HepG2 (cell line): ENCODE measurements around the gene TAAR1.
"Not testable (repeated sequence)": the region's sequence is repeated elsewhere in the genome, so short reads cannot be mapped to it uniquely, and the experiment has no call there.

Experiments used
- MZF1 ChIP-seq: sonication (generic); formaldehyde crosslinking; IDR thresholded peaks from 2 replicates; pipeline ENCODE4 v1.8.1; 2023; ENCODE audit warnings: mild to moderate bottlenecking, missing genetic modification reagents, borderline replicate concordance
- PCBP2 ChIP-seq: fragments of 200-400 bp; formaldehyde crosslinking; optimal IDR thresholded peaks from 2 replicates; pipeline ENCODE3; 2018; ENCODE audit warnings: low read length, low read depth; ENCODE audit not compliant: poor library complexity, severe bottlenecking
- ZNF121 ChIP-seq: sonication (generic); formaldehyde crosslinking; IDR thresholded peaks from 2 replicates; pipeline ENCODE4 v1.5.0; 2020; ENCODE audit warnings: mild to moderate bottlenecking, missing genetic modification reagents

DNA sequence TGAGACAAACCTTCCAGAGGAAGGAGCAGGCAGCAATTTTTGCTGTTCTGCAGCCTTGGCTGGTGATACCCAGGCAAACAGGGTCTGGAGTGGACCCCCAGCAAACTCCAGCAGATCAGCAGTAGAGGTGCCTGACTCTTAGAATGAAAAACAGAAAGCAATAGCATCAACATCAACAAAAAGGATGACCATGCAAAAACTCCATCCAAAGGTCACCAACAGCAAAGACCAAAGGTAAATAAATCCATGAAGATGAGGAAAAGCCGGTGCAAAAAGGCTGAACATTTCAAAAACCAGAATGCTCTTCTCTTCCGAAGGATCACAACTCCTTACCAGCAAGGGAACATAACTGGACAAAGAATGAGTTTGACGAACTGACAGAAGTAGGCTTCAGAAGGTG, 23.1 kb downstream of the TAAR1 start:
- TF ChIP-seq ZNF121 (CRISPR knock-in tag); MZF1 (CRISPR knock-in tag); PCBP2: not testable (repeated sequence)
